HL-60 (cell line): ENCODE data around the gene HS3ST4.

ENCODE experiments used
- DNase-seq, 2 experiments: peaks; one replicate each; pipeline ENCODE4 v3.0.0-alpha.2; 2010 to 2020; ENCODE audit warnings: low read depth in 1 of 2, low spot score in 1 of 2
- H3K27ac ChIP-seq: fragments of 250-450 bp; sonication (Bioruptor Pico); replicated peaks from 2 replicates; pipeline ENCODE4 v1.5.1; 2020; ENCODE audit warnings: mild to moderate bottlenecking, moderate library complexity
- H3K27me3 ChIP-seq: fragments of 250-450 bp; sonication (Bioruptor Pico); 2 replicates; pipeline ENCODE4 v1.5.1; 2021; ENCODE audit warnings: mild to moderate bottlenecking, moderate library complexity; ENCODE audit not compliant: insufficient read depth, poor library complexity, severe bottlenecking
- H3K4me3 ChIP-seq: replicated peaks from 2 replicates; pipeline ENCODE4 v1.5.1; 2011; ENCODE audit warnings: mild to moderate bottlenecking, control low read depth, low read length; ENCODE audit not compliant: insufficient read depth
- CTCF ChIP-seq: IDR thresholded peaks from one replicate; pipeline ENCODE4 v1.5.1; 2011; ENCODE audit warnings: low read length, control low read depth, inconsistent platforms; ENCODE audit not compliant: insufficient read depth
- GABPA ChIP-seq: IDR thresholded peaks from 2 replicates; pipeline ENCODE4 v1.6.1; 2012; ENCODE audit warnings: low read depth
- POLR2AphosphoS5 ChIP-seq: IDR thresholded peaks from 2 replicates; pipeline ENCODE4 v1.6.1; 2012; ENCODE audit warnings: low read depth
- REST ChIP-seq: IDR thresholded peaks from 2 replicates; pipeline ENCODE4 v1.6.1; 2012; ENCODE audit warnings: low read depth; ENCODE audit not compliant: insufficient replicate concordance
- SPI1 ChIP-seq: IDR thresholded peaks from 2 replicates; pipeline ENCODE4 v1.6.1; 2012; ENCODE audit warnings: low read depth, mild to moderate bottlenecking, borderline replicate concordance

Gene HS3ST4

GRCh38 chr16:26071101-26071866 lies 379.5 kb downstream of the HS3ST4 start:
- Histone ChIP-seq H3K27ac (no peak overlapping the region), H3K27me3 (no peaks in the 10 kb centered on the region), H3K4me3 (no peak overlapping the region)
- TF ChIP-seq SPI1 (no peak), GABPA (no peak), CTCF (no peak), POLR2AphosphoS5 (no peak), REST (no peak)
- no peak for DNase-seq

GRCh38 chr16:26078716-26079355 lies 387.1 kb downstream of the HS3ST4 start:
- no peak for DNase-seq
- Histone ChIP-seq H3K4me3 (no peak overlapping the region), H3K27ac (no peak overlapping the region), H3K27me3 (no peaks in the 10 kb centered on the region)
- no peak for TF ChIP-seq REST
- no peak for TF ChIP-seq POLR2AphosphoS5
- TF ChIP-seq SPI1 = no peak
- TF ChIP-seq CTCF = no peak
- TF ChIP-seq GABPA = no peak

- TF ChIP-seq CTCF = no peak
- no peak for TF ChIP-seq GABPA
- no peak for TF ChIP-seq POLR2AphosphoS5
- no peak for TF ChIP-seq SPI1
- no peak for TF ChIP-seq REST
- DNase-seq = no peak
- Histone ChIP-seq H3K27ac (no peak overlapping the region), H3K27me3 (no peaks in the 10 kb centered on the region), H3K4me3 (no peak overlapping the region)
Observed at GRCh38 chr16:26087091-26087490, 395.3 kb downstream of the HS3ST4 start.
